Ishikawa (cell line): ENCODE data around the gene KCNN4.

Source experiments
- CEBPB ChIP-seq: IDR thresholded peaks from 2 replicates; pipeline ENCODE4 v1.6.1; 2012
- CREB1 ChIP-seq: IDR thresholded peaks from 2 replicates; pipeline ENCODE4 v1.6.1; 2012; ENCODE audit warnings: low read depth
- EGR1 ChIP-seq: IDR thresholded peaks from 2 replicates; pipeline ENCODE4 v1.6.1; 2012
- EP300 ChIP-seq: IDR thresholded peaks from 2 replicates; pipeline ENCODE4 v1.6.1; 2012; ENCODE audit warnings: borderline replicate concordance
- FOXM1 ChIP-seq: IDR thresholded peaks from 2 replicates; pipeline ENCODE4 v1.6.1; 2012; ENCODE audit warnings: low read depth, borderline replicate concordance
- NFIC ChIP-seq: IDR thresholded peaks from 2 replicates; pipeline ENCODE4 v1.6.1; 2012
- RAD21 ChIP-seq: IDR thresholded peaks from 2 replicates; pipeline ENCODE4 v1.6.1; 2012; ENCODE audit warnings: low read depth
- REST ChIP-seq: IDR thresholded peaks from 2 replicates; pipeline ENCODE4 v1.6.1; 2012; ENCODE audit warnings: low read depth, mild to moderate bottlenecking
- TAF1 ChIP-seq: IDR thresholded peaks from 2 replicates; pipeline ENCODE4 v1.6.1; 2012; ENCODE audit warnings: low read depth, mild to moderate bottlenecking
- TCF12 ChIP-seq: IDR thresholded peaks from 2 replicates; pipeline ENCODE4 v1.6.1; 2012; ENCODE audit warnings: low read depth
- TEAD4 ChIP-seq: IDR thresholded peaks from 2 replicates; pipeline ENCODE4 v1.6.1; 2012
- USF1 ChIP-seq: IDR thresholded peaks from 2 replicates; pipeline ENCODE4 v1.6.1; 2012
- YY1 ChIP-seq: IDR thresholded peaks from 2 replicates; pipeline ENCODE4 v1.6.1; 2012; ENCODE audit warnings: low read depth
- ZBTB7A ChIP-seq: IDR thresholded peaks from 2 replicates; pipeline ENCODE4 v1.6.1; 2012; ENCODE audit warnings: low read depth
- TF ChIP-seq, protein P1 (sequence below): IDR thresholded peaks from 2 replicates; pipeline ENCODE4 v1.6.1; 2012

The KCNN4 gene

DNA sequence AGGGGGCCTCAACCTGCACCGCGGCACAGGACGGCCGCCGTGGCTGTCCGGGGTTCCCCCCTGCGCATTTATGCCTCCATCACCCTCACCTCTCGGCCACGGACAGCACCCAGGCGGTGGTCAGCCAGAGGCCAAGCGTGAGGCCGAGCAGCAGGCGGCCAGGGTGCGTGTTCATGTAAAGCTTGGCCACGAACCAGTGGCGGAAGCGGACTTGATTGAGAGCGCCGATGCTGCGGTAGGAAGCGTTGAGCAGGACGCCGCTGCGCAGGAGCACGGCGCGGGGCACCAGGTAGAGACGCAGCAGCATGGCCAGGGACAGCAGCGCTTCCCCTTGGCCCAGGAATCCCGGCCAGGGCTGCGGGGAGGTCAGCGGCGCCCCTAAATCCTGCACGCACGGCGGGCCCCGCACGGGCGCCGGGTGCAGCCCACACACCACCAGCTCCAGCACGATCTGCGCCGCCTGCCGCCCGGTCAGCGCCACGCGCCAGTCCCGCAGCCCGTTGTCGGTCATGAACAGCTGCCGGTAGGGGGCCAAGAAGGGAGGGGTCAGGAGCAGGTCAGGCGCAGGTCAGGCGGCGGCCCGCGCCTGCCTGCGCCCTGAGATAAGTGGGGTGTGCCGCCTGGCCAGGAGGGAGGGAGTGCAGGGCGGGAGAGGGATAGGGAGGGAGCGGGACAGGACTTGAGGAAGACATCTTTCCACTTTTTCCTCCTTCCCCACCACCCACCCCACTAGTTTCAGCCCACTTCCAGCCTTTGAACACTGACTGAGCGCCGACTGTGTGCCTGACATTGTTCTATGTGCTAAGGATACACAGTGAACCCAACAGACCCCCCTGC is 6.5 kb downstream of the KCNN4 start:
- TF ChIP-seq EP300 (no peak), REST (no peak), CREB1 (no peak), TAF1 (no peak), TEAD4 (no peak), TCF12 (no peak), RAD21 (no peak), EGR1 (no peak), ZBTB7A (no peak), NFIC (no peak), FOXM1 (no peak), YY1 (no peak), CEBPB (no peak), USF1 (no peak)
- TF ChIP-seq, protein P1, sequence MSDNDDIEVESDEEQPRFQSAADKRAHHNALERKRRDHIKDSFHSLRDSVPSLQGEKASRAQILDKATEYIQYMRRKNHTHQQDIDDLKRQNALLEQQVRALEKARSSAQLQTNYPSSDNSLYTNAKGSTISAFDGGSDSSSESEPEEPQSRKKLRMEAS: no peak

DNA sequence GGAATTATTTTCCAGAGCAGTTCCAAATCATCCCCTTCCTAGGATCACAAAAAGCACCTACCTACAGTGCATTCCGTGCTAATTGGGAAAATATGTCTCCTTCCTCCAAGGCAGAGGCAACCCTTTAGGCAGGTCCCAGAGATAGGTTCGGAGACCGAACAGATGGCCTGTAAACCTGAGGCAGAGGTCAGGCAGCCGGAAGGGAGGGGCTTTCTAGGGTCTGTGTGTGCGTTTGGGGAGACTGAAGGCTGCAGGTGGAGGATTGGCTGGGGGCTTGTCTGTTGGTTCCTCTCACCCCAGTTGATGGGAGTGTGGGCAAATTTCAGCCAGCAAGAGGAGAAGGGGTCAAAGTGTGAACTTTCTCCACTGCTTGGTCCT is 7.1 kb downstream of the KCNN4 start:
- no peak for TF ChIP-seq RAD21
- no peak for TF ChIP-seq REST
- TF ChIP-seq FOXM1: no peak
- TF ChIP-seq NFIC: no peak

DNA sequence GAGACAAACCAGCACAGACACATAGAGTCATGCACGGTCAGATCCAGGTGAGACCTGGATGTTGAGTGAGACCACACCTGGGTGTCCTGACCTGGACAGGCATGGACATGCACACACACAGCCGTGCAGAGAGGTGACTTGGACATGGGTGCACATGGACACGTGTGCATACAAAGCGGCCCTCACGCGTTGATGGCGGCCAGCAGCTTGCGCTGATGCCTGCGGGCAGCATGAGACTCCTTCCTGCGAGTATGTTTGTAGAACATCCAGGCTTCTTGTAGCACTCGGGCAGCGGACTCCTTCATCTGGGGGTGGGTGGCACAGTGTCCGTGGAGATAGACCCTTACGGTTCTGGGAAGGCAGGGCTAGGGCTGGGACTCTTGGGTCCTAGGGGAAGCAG is 11.5 kb downstream of the KCNN4 start:
- no peak for TF ChIP-seq REST
- TF ChIP-seq TCF12: no peak
- TF ChIP-seq TEAD4: no peak
- no peak for TF ChIP-seq YY1

GRCh38 chr19:43768273-43769050 is 12.3 kb downstream of the KCNN4 start:
- TF ChIP-seq NFIC (no peak), ZBTB7A (no peak), CREB1 (no peak), REST (no peak), EP300 (no peak), USF1 (no peak), FOXM1 (no peak), TEAD4 (no peak), CEBPB (no peak)
